Ovary (tissue), 3 donors: ENCODE results near the gene ARID2.

Experiments
- POLR2A ChIP-seq: fragments of 450-650 bp; IDR thresholded peaks from one replicate; pipeline ENCODE4 v1.6.1; 2017; ENCODE audit warnings: antibody characterized with exemption, mild to moderate bottlenecking, moderate library complexity
- TF ChIP-seq, protein P1 (sequence below), 3 donors: fragments of 450-650 bp in 2 of 3; fragments of 200-600 bp in 1 of 3; IDR thresholded peaks; one replicate each; pipeline versions ENCODE4 v1.5.1 to v1.8.0; 2016 to 2022; ENCODE audit warnings: antibody characterized with exemption in 3 of 3, mild to moderate bottlenecking in 1 of 3
- donor health status: DM: no; HTN: no; CAD: no.

DNA sequence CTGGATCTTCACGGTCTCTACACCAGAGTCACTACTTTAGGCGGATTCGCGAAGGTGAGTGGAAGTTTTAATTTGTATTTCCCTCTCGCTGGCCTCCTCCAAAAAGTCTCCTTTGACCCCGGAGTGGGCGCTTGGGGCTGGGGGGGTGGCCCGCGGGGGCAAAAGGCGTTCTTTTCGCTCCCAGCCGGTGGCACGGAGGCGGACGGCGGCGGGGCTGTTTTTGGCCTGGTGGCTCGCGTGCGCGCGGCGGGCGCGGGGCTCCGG is 510 bp downstream of the ARID2 start:
- TF ChIP-seq, protein P1, sequence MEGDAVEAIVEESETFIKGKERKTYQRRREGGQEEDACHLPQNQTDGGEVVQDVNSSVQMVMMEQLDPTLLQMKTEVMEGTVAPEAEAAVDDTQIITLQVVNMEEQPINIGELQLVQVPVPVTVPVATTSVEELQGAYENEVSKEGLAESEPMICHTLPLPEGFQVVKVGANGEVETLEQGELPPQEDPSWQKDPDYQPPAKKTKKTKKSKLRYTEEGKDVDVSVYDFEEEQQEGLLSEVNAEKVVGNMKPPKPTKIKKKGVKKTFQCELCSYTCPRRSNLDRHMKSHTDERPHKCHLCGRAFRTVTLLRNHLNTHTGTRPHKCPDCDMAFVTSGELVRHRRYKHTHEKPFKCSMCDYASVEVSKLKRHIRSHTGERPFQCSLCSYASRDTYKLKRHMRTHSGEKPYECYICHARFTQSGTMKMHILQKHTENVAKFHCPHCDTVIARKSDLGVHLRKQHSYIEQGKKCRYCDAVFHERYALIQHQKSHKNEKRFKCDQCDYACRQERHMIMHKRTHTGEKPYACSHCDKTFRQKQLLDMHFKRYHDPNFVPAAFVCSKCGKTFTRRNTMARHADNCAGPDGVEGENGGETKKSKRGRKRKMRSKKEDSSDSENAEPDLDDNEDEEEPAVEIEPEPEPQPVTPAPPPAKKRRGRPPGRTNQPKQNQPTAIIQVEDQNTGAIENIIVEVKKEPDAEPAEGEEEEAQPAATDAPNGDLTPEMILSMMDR (IDR thresholded peaks at IDR 0.05): no peak
- no peak for TF ChIP-seq POLR2A
